Nephron (organoid): ENCODE data around the gene ANKRA2.

Experiments
- H3K27ac Mint-ChIP-seq, 3 experiments: 2 replicates each; pipeline ENCODE4 v1.8.0; 2020; ENCODE audit warnings: mixed read lengths in 3 of 3, mild to moderate bottlenecking in 2 of 3, moderate library complexity in 1 of 3
- H3K27me3 Mint-ChIP-seq: 2 replicates; pipeline ENCODE4 v1.8.0; 2021; ENCODE audit warnings: low read depth, mild to moderate bottlenecking, moderate library complexity, mixed read lengths
- H3K36me3 Mint-ChIP-seq: 2 replicates; pipeline ENCODE4 v1.8.0; 2020; ENCODE audit warnings: low read depth, mixed read lengths
- H3K4me1 Mint-ChIP-seq: 2 replicates; pipeline ENCODE4 v1.8.0; 2020; ENCODE audit warnings: mixed read lengths
- H3K4me3 Mint-ChIP-seq, 3 experiments: 2 replicates each; pipeline ENCODE4 v1.8.0; 2020; ENCODE audit warnings: mild to moderate bottlenecking in 3 of 3, mixed read lengths in 3 of 3, moderate library complexity in 2 of 3
- H3K9me3 Mint-ChIP-seq: 2 replicates; pipeline ENCODE4 v1.8.0; 2020; ENCODE audit warnings: mixed read lengths
- CTCF ChIP-seq, 3 experiments: fragments of 200-600 bp; sonication (generic); IDR thresholded peaks; one replicate each; pipeline ENCODE4 v1.5.0; 2021; ENCODE audit warnings: antibody characterized with exemption in 3 of 3; ENCODE audit not compliant: unreplicated experiment in 3 of 3

Gene ANKRA2, protein sequence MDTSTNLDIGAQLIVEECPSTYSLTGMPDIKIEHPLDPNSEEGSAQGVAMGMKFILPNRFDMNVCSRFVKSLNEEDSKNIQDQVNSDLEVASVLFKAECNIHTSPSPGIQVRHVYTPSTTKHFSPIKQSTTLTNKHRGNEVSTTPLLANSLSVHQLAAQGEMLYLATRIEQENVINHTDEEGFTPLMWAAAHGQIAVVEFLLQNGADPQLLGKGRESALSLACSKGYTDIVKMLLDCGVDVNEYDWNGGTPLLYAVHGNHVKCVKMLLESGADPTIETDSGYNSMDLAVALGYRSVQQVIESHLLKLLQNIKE

DNA sequence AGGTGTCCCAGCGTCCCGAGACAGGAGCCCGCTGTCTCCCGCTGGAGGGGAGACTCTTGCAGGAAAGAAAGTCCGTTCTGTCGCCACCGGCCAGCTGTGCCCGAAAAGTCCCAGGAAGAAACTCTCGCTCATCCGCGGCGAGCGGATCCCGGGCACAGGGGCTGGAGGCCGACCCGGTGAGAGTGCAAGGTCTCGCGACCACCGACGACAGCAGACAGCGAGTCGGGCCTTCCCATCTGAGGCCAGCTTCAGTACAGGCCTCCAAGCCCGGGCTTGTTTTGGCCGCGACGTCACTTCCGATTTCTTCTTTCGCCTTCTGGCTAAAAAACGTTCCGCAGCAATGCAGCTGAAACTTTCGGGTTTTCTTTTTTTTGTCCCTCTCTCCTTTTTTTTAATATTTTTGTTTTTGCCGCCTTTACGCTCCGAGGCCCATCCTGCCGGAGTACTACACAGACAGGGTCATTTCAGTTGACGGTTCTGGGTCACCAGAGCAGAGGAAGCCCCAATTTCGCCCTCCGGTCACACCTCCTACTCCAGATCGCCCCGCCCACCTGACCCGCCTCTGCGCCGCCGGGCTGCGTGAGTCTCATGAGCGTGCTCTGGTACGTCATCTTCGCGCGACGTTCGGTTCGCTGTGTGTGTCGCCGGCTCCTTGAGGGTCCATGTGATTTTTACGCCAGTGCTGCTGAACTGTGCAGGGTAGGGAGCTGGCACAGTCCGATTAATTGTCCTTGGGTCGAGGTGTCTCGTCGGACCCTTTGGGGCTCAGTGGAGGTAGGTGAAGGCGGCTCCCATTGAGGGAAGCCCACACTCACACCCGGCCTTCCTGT is at the start of gene ANKRA2, which contains the start of gene UTP15:
TSS of gene ANKRA2 (minus strand) at position 501 of the 830 bp plus-strand sequence. CDS start 2,758 bp downstream, outside the sequence.
TSS of gene UTP15 (plus strand) at position 605 of the 830 bp plus-strand sequence. CDS start 1,602 bp downstream, outside the sequence.
- Mint-ChIP-seq H3K4me3 (peak within 1 kb of the TSS; percentile 97), H3K9me3 (no peaks in the 10 kb centered on the region), H3K36me3 (peaks cover 22% of the 10 kb centered on the region), H3K4me1 (peaks cover 33% of the 10 kb centered on the region), H3K27me3 (no peaks in the 10 kb centered on the region), H3K27ac (peak within 1 kb of the TSS; percentile 95 to 99 (median 99))
- TF ChIP-seq CTCF (IDR thresholded peaks at IDR 0.05; ENCODE audit: unreplicated experiment in 3 of 3): no peak

GRCh38 chr5:73615085-73615484 is 49.6 kb upstream of the ANKRA2 start:
- Mint-ChIP-seq H3K4me3 (no peak overlapping the region), H3K27ac (no peak overlapping the region), H3K36me3 (no peaks in the 10 kb centered on the region), H3K9me3 (no peaks in the 10 kb centered on the region), H3K4me1 (peaks cover 4% of the 10 kb centered on the region), H3K27me3 (no peaks in the 10 kb centered on the region)
- no peak for TF ChIP-seq CTCF (IDR thresholded peaks at IDR 0.05; ENCODE audit: unreplicated experiment in 3 of 3)

- no peaks in the 10 kb centered on the region for H3K27me3 Mint-ChIP-seq
- no peak overlapping the region for H3K4me3 Mint-ChIP-seq
- no peaks in the 10 kb centered on the region for H3K9me3 Mint-ChIP-seq
- H3K4me1 Mint-ChIP-seq: no peaks in the 10 kb centered on the region
- no peak overlapping the region for H3K27ac Mint-ChIP-seq
- no peak for TF ChIP-seq CTCF (IDR thresholded peaks at IDR 0.05; ENCODE audit: unreplicated experiment in 3 of 3)
- no peaks in the 10 kb centered on the region for H3K36me3 Mint-ChIP-seq
Observed at GRCh38 chr5:73612799-73613198, 47.4 kb upstream of the ANKRA2 start.

- no peak for TF ChIP-seq CTCF (IDR thresholded peaks at IDR 0.05; ENCODE audit: unreplicated experiment in 3 of 3)
- H3K4me3 Mint-ChIP-seq: no peak overlapping the region
- H3K4me1 Mint-ChIP-seq: no peaks in the 10 kb centered on the region
Observed at GRCh38 chr5:73607228-73607627, 41.8 kb upstream of the ANKRA2 start.

GRCh38 chr5:73606206-73606753 is 40.8 kb upstream of the ANKRA2 start:
- peaks cover 2% of the 10 kb centered on the region for H3K9me3 Mint-ChIP-seq
- H3K36me3 Mint-ChIP-seq: no peaks in the 10 kb centered on the region
- no peaks in the 10 kb centered on the region for H3K4me1 Mint-ChIP-seq
- peaks cover 4% of the 10 kb centered on the region for H3K27me3 Mint-ChIP-seq
- TF ChIP-seq CTCF (IDR thresholded peaks at IDR 0.05; ENCODE audit: unreplicated experiment in 3 of 3): no peak
- H3K4me3 Mint-ChIP-seq: no peak overlapping the region
- no peak overlapping the region for H3K27ac Mint-ChIP-seq

More at GRCh38 chr5:73607228-73607627, 41.8 kb upstream of the ANKRA2 start:
- Mint-ChIP-seq H3K27ac (no peak overlapping the region), H3K36me3 (no peaks in the 10 kb centered on the region), H3K9me3 (no peaks in the 10 kb centered on the region), H3K27me3 (peaks cover 4% of the 10 kb centered on the region)
